Effector memory CD4-positive, alpha-beta T cell (primary cell): Measurements from ENCODE around the gene CCDC88C.

ENCODE experiments used
- DNase-seq, 3 donors: peaks; one replicate each; pipeline ENCODE4 v3.0.0-alpha.2; 2020
- H3K27ac ChIP-seq: 2 replicates; pipeline ENCODE4 v1.7.0; 2013; ENCODE audit warnings: mild to moderate bottlenecking, low read length, moderate library complexity; ENCODE audit not compliant: insufficient read depth, poor library complexity, severe bottlenecking
- H3K27me3 ChIP-seq: replicated peaks from 2 replicates; pipeline ENCODE4 v1.7.0; 2013; ENCODE audit warnings: mild to moderate bottlenecking, low read length; ENCODE audit not compliant: insufficient read depth, control insufficient read depth, poor library complexity, severe bottlenecking
- H3K36me3 ChIP-seq: 2 replicates; pipeline ENCODE4 v1.7.0; 2013; ENCODE audit warnings: mild to moderate bottlenecking, low read length, moderate library complexity; ENCODE audit not compliant: control insufficient read depth, insufficient read depth
- H3K4me1 ChIP-seq: 2 replicates; pipeline ENCODE4 v1.7.0; 2013; ENCODE audit warnings: low read length, mild to moderate bottlenecking; ENCODE audit not compliant: control insufficient read depth, insufficient read depth, poor library complexity, severe bottlenecking
- H3K4me3 ChIP-seq: 2 replicates; pipeline ENCODE4 v1.7.0; 2013; ENCODE audit warnings: low read length, low read depth, mild to moderate bottlenecking; ENCODE audit not compliant: insufficient read depth, poor library complexity, severe bottlenecking
- H3K9me3 ChIP-seq: 2 replicates; pipeline ENCODE4 v1.7.0; 2013; ENCODE audit warnings: mild to moderate bottlenecking, low read length, moderate library complexity; ENCODE audit not compliant: control insufficient read depth

Gene CCDC88C

GRCh38 chr14:91323031-91323430, 94.6 kb downstream of the CCDC88C start:
- Histone ChIP-seq H3K36me3 (peaks cover 61% of the 10 kb centered on the region), H3K27me3 (no peaks in the 10 kb centered on the region), H3K4me3 (no peak overlapping the region), H3K4me1 (peaks cover 47% of the 10 kb centered on the region), H3K9me3 (no peaks in the 10 kb centered on the region), H3K27ac (peak overlapping the region; percentile 93)
- DNase-seq, result no peak

DNA sequence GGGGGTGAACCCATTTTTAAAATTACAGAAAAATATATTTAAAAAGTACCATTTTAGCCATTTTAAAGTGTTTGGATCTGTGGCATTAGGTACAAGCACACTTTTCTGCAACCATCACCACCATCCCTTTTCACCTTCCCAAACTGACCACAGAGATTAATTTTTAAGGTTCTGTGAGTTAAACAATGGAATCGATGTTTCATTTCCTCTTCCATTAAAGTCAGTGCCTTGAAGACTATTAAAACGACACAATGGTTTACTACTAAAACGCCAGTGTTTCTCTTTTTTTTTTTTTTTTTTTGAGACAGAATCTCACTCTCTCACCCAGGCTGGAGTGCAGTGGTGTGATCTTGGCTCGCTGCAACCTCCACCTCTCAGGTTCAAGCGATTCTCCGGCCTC, 95.0 kb downstream of the CCDC88C start:
- Histone ChIP-seq H3K36me3 (peaks cover 57% of the 10 kb centered on the region), H3K4me3 (no peak overlapping the region), H3K27me3 (no peaks in the 10 kb centered on the region), H3K9me3 (no peaks in the 10 kb centered on the region), H3K4me1 (peaks cover 52% of the 10 kb centered on the region), H3K27ac (peak overlapping the region; percentile 93)
- no peak for DNase-seq

DNA sequence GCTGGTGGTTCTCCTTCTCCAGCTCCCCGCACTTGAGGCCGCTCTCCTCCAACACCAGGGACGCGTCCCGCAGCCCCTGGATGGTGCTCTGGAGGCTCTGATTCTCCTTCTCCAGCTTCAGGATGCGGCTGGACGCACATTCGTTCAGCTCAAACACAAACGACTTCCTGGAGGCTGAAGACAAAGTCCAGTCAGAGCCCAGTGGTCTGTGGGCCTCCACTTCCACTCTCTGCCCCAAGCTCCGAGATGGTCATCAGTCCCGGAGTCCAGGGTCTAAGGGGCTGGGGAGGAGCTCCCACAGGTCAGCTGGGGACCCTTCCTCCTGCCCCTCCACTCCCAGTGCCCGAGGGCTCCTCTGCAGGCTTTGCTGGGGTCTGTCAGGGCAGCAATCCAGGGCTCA, 96.5 kb downstream of the CCDC88C start:
- peaks cover 62% of the 10 kb centered on the region for H3K4me1 ChIP-seq
- H3K27me3 ChIP-seq, result no peaks in the 10 kb centered on the region
- H3K9me3 ChIP-seq, result no peaks in the 10 kb centered on the region
- DNase-seq, result no peak
- H3K36me3 ChIP-seq, result peaks cover 43% of the 10 kb centered on the region
- no peak overlapping the region for H3K4me3 ChIP-seq
- peak overlapping the region; percentile 93 for H3K27ac ChIP-seq

GRCh38 chr14:91320266-91320665, 97.4 kb downstream of the CCDC88C start:
- H3K36me3 ChIP-seq, result peaks cover 38% of the 10 kb centered on the region
- H3K27ac ChIP-seq, result no peak overlapping the region
- peaks cover 63% of the 10 kb centered on the region for H3K4me1 ChIP-seq

DNA sequence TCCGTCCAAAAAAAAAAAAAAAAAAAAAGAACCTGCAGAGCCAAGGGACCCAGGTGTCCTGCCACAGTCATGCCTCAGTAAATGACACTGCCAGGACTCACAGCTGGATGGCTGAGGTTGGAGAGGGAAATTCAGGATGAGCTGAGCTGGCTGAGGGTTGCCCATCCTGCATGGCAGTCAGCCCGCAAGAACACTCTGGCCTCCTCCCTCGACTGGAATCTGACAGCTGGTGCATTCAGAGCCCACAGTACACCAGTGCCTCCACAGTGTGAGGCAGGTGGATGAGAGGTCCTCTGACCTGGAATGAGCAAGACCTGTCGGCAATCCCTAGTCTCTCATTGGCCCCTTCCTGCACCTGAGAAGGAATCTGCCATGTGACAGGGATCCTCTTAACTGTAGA, 98.7 kb downstream of the CCDC88C start:
- no peaks in the 10 kb centered on the region for H3K27me3 ChIP-seq
- H3K36me3 ChIP-seq, result peaks cover 41% of the 10 kb centered on the region
- peak overlapping the region; percentile 13 for H3K27ac ChIP-seq
- H3K4me1 ChIP-seq, result peaks cover 58% of the 10 kb centered on the region
- no peaks in the 10 kb centered on the region for H3K9me3 ChIP-seq
- DNase-seq, result no peak
- H3K4me3 ChIP-seq, result no peak overlapping the region

More at GRCh38 chr14:91320266-91320665, 97.4 kb downstream of the CCDC88C start:
- DNase-seq, result no peak
- no peaks in the 10 kb centered on the region for H3K27me3 ChIP-seq
- no peak overlapping the region for H3K4me3 ChIP-seq
- no peaks in the 10 kb centered on the region for H3K9me3 ChIP-seq

- DNase-seq, result peak; percentile 57 to 71 (median 69)
- peaks cover 54% of the 10 kb centered on the region for H3K4me1 ChIP-seq
- peak overlapping the region; percentile 82 for H3K27ac ChIP-seq
- H3K36me3 ChIP-seq, result peaks cover 54% of the 10 kb centered on the region
- H3K4me3 ChIP-seq, result peak overlapping the region; percentile 21
- H3K27me3 ChIP-seq, result no peaks in the 10 kb centered on the region
- H3K9me3 ChIP-seq, result no peaks in the 10 kb centered on the region
These were observed 100.0 kb downstream of the CCDC88C start for GRCh38 chr14:91317381-91318308.

- no peaks in the 10 kb centered on the region for H3K9me3 ChIP-seq
- H3K27me3 ChIP-seq, result no peaks in the 10 kb centered on the region
- H3K4me1 ChIP-seq, result peaks cover 53% of the 10 kb centered on the region
- peaks cover 52% of the 10 kb centered on the region for H3K36me3 ChIP-seq
- DNase-seq, result no peak
- H3K27ac ChIP-seq, result peak overlapping the region; percentile 82
- no peak overlapping the region for H3K4me3 ChIP-seq
These were observed 100.9 kb downstream of the CCDC88C start for GRCh38 chr14:91316761-91317160.

GRCh38 chr14:91315844-91316267, 101.8 kb downstream of the CCDC88C start:
- Histone ChIP-seq H3K36me3 (peaks cover 43% of the 10 kb centered on the region), H3K4me3 (peak overlapping the region; percentile 11)

GRCh38 chr14:91313852-91314251, 103.8 kb downstream of the CCDC88C start:
- no peak overlapping the region for H3K4me3 ChIP-seq
- H3K36me3 ChIP-seq, result peaks cover 46% of the 10 kb centered on the region
- H3K9me3 ChIP-seq, result no peaks in the 10 kb centered on the region
- H3K27me3 ChIP-seq, result no peaks in the 10 kb centered on the region
- DNase-seq, result no peak
- H3K27ac ChIP-seq, result no peak overlapping the region
- H3K4me1 ChIP-seq, result peaks cover 68% of the 10 kb centered on the region

More at GRCh38 chr14:91315844-91316267, 101.8 kb downstream of the CCDC88C start:
- Histone ChIP-seq H3K9me3 (no peaks in the 10 kb centered on the region), H3K27me3 (no peaks in the 10 kb centered on the region), H3K4me1 (peaks cover 62% of the 10 kb centered on the region), H3K27ac (peak overlapping the region; percentile 82)
- peak; percentile 79 to 84 (median 83) for DNase-seq

GRCh38 chr14:91313154-91313850, 104.3 kb downstream of the CCDC88C start:
- Histone ChIP-seq H3K27me3 (no peaks in the 10 kb centered on the region), H3K4me3 (no peak overlapping the region), H3K36me3 (peaks cover 52% of the 10 kb centered on the region), H3K9me3 (no peaks in the 10 kb centered on the region), H3K4me1 (peaks cover 64% of the 10 kb centered on the region), H3K27ac (no peak overlapping the region)
- DNase-seq, result no peak
